Progenitor cell of endocrine pancreas (in vitro differentiated cells): ENCODE measurements around the gene OOSP4B. TPM values are rescaled to one million over a fixed set of nuclear protein-coding genes. Genes with fewer than 3 reads are reported as not detected.

Experiments used
- DNase-seq: peaks from one replicate; pipeline ENCODE4 v3.0.0; 2021; ENCODE audit warnings: low spot score; ENCODE audit not compliant: unreplicated experiment
- H3K27ac Mint-ChIP-seq: 2 replicates; pipeline ENCODE4 v1.8.0; 2021; ENCODE audit warnings: mild to moderate bottlenecking, moderate library complexity, mixed read lengths
- H3K27me3 Mint-ChIP-seq: 2 replicates; pipeline ENCODE4 v1.8.0; 2021; ENCODE audit warnings: mixed read lengths
- H3K36me3 Mint-ChIP-seq: 2 replicates; pipeline ENCODE4 v1.8.0; 2022; ENCODE audit warnings: mixed read lengths; ENCODE audit not compliant: insufficient read depth
- H3K4me1 Mint-ChIP-seq: 2 replicates; pipeline ENCODE4 v1.8.0; 2021; ENCODE audit warnings: low read depth, mixed read lengths
- H3K4me3 Mint-ChIP-seq: 2 replicates; pipeline ENCODE4 v1.8.0; 2021; ENCODE audit warnings: low read depth, mild to moderate bottlenecking, moderate library complexity, mixed read lengths
- H3K9me3 Mint-ChIP-seq: 2 replicates; pipeline ENCODE4 v1.8.0; 2021; ENCODE audit warnings: low read depth, mixed read lengths
- CTCF ChIP-seq: fragments of 200-600 bp; sonication (generic); IDR thresholded peaks from one replicate; pipeline ENCODE4 v1.5.0; 2021; ENCODE audit warnings: antibody characterized with exemption, mild to moderate bottlenecking; ENCODE audit not compliant: unreplicated experiment
- total RNA-seq: library from RNA; stranded (reverse); gene quantifications from 2 replicates; pipeline ENCODE4 v1.2.1, GENCODE V29; 2021

The OOSP4B gene
- total RNA-seq, 1 donor from 2014 or later, result not detected

GRCh38 chr11:60078745-60079144 lies 61.8 kb downstream of the OOSP4B start:
- DNase-seq, result no peak
- TF ChIP-seq CTCF, result no peak
- H3K4me1 Mint-ChIP-seq, result no peaks in the 10 kb centered on the region
- H3K27me3 Mint-ChIP-seq, result no peaks in the 10 kb centered on the region
- H3K36me3 Mint-ChIP-seq, result no peaks in the 10 kb centered on the region
- peaks cover 3% of the 10 kb centered on the region for H3K9me3 Mint-ChIP-seq
- H3K27ac Mint-ChIP-seq, result no peak overlapping the region
- H3K4me3 Mint-ChIP-seq, result no peak overlapping the region

GRCh38 chr11:60080535-60080934 lies 63.6 kb downstream of the OOSP4B start:
- Mint-ChIP-seq H3K4me1 (peaks cover 10% of the 10 kb centered on the region), H3K27me3 (no peaks in the 10 kb centered on the region), H3K36me3 (no peaks in the 10 kb centered on the region), H3K9me3 (peaks cover 3% of the 10 kb centered on the region), H3K4me3 (no peak overlapping the region), H3K27ac (no peak overlapping the region)
- no peak for DNase-seq
- TF ChIP-seq CTCF, result no peak

Other genes with a start within 250 kb of the OOSP4B start
- gene MRPL16, start 206.4 kb upstream of the OOSP4B start, total RNA-seq, result 44.2 and 44.7 TPM in 2 replicates
- gene CBLIF, start 171.7 kb upstream of the OOSP4B start, total RNA-seq, result 17.9 and 27.1 TPM in 2 replicates
- gene TCN1, start 150.7 kb upstream of the OOSP4B start, total RNA-seq, result 3.2 and 3.5 TPM in 2 replicates
- 0.49 TPM in 1 of 2 replicates, not detected in the other for gene OOSP3, start 138.4 kb upstream of the OOSP4B start, total RNA-seq
- gene OOSP1, start 78.7 kb upstream of the OOSP4B start, total RNA-seq, result not detected in 2 replicates
- gene OOSP4A, start 53.1 kb upstream of the OOSP4B start, total RNA-seq, result not detected in 2 replicates
- not detected in 2 replicates for gene OOSP2, start 23.2 kb downstream of the OOSP4B start, total RNA-seq
- gene MS4A3, start 39.5 kb downstream of the OOSP4B start, total RNA-seq, result not detected in 2 replicates
- not detected in 2 replicates for gene MS4A2, start 71.5 kb downstream of the OOSP4B start, total RNA-seq
- not detected in 2 replicates for gene MS4A6A, start 165.9 kb downstream of the OOSP4B start, total RNA-seq
- not detected in 2 replicates for gene MS4A4E, start 226.0 kb downstream of the OOSP4B start, total RNA-seq